Osteocyte (in vitro differentiated cells): Measurements from ENCODE around the gene ZC3H8. TPM values are rescaled to one million over a fixed set of nuclear protein-coding genes. Genes with fewer than 3 reads are reported as not detected.

Experiments used
- DNase-seq: peaks from one replicate; pipeline ENCODE4 v3.0.0; 2021; ENCODE audit warnings: mixed read lengths; ENCODE audit not compliant: unreplicated experiment; ENCODE audit errors: extremely low spot score
- H3K27ac Mint-ChIP-seq: one replicate; pipeline ENCODE4 v1.8.0; 2021; ENCODE audit warnings: mild to moderate bottlenecking, mixed read lengths; ENCODE audit not compliant: unreplicated experiment
- H3K27me3 Mint-ChIP-seq: one replicate; pipeline ENCODE4 v1.8.0; 2021; ENCODE audit warnings: mixed read lengths; ENCODE audit not compliant: unreplicated experiment
- H3K36me3 Mint-ChIP-seq: one replicate; pipeline ENCODE4 v1.8.0; 2021; ENCODE audit warnings: mixed read lengths; ENCODE audit not compliant: unreplicated experiment
- H3K4me1 Mint-ChIP-seq: one replicate; pipeline ENCODE4 v1.8.0; 2021; ENCODE audit warnings: mixed read lengths; ENCODE audit not compliant: unreplicated experiment
- H3K4me3 Mint-ChIP-seq: one replicate; pipeline ENCODE4 v1.8.0; 2021; ENCODE audit warnings: mild to moderate bottlenecking, moderate library complexity, mixed read lengths; ENCODE audit not compliant: unreplicated experiment
- H3K9me3 Mint-ChIP-seq: one replicate; pipeline ENCODE4 v1.8.0; 2021; ENCODE audit warnings: mixed read lengths; ENCODE audit not compliant: unreplicated experiment
- CTCF ChIP-seq: fragments of 200-600 bp; sonication (generic); IDR thresholded peaks from 2 replicates; pipeline ENCODE4 v1.5.0; 2021; ENCODE audit warnings: antibody characterized with exemption, mild to moderate bottlenecking, moderate library complexity
- long read RNA-seq: library from polyadenylated mRNA; unstranded; transcript quantifications from one replicate; pipeline ENCODE4 v2.0.0, GENCODE V29; 2021
- total RNA-seq: library from RNA; stranded (reverse); gene quantifications from 2 replicates; pipeline ENCODE4 v1.2.1, GENCODE V29; 2021

Gene ZC3H8
- 7.4 and 9.9 TPM in 2 replicates for total RNA-seq
- long read RNA-seq, partial matches to known transcripts = 3 of 5 reads
- long read RNA-seq, other reads (novel, unspliced or antisense) = 0 of 5 reads

DNA sequence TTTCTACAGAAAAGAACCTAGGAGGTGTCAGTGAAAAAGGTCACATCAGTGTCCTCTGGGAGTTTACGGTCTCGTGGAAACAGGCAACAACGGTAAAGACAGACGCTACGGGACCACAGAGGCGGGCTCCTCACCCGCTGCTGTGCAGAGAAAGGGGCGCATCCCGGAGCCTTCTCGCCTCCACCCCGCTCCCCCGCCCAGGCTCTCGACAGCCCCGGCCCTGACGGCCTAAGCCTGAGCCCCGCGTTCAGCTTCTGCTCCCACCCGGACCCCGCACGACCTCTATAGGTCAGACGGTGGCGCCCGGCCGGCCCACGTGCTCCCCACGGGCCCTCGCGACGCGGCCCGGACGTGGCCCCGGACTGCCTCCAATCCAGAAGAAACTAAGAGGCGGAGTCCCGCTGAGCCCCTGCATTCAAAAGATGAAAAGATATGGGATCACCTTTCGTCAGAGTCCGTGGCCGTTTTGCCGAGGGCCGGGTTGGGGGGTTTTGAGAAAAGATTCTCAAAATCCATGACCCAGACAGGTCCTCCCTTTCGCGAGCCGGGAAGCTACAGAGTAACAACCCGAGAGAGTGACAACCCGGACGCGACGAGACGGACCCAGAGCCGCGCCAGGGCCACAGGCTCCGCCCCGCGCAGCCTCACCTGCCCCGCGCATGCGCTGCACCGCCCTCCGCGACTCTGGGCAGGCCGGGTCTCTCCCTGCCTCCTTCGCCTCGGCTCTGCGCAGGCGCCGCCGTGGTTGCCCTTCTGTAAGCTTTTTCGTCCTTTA lies at the start of gene ZC3H8:
Gene ZC3H8 (minus strand): TSS at position 577 of the 775 bp plus-strand sequence. CDS start 61 bp downstream, at position 516.
- Mint-ChIP-seq H3K4me1 (peaks cover 11% of the 10 kb centered on the region), H3K4me3 (peak within 1 kb of the TSS; percentile 84), H3K27ac (peak within 1 kb of the TSS; percentile 76), H3K36me3 (peaks cover 1% of the 10 kb centered on the region), H3K9me3 (no peaks in the 10 kb centered on the region), H3K27me3 (no peaks in the 10 kb centered on the region)
- no peak for TF ChIP-seq CTCF
- peak; percentile 98 for DNase-seq

GRCh38 chr2:112304298-112304941 lies 49.6 kb upstream of the ZC3H8 start:
- Mint-ChIP-seq H3K27ac (no peak overlapping the region), H3K36me3 (peaks cover 39% of the 10 kb centered on the region), H3K27me3 (no peaks in the 10 kb centered on the region), H3K4me1 (peaks cover 9% of the 10 kb centered on the region), H3K4me3 (no peak overlapping the region), H3K9me3 (no peaks in the 10 kb centered on the region)
- no peak for DNase-seq
- TF ChIP-seq CTCF = no peak

- peaks cover 33% of the 10 kb centered on the region for H3K36me3 Mint-ChIP-seq
- peaks cover 9% of the 10 kb centered on the region for H3K4me1 Mint-ChIP-seq
- H3K27ac Mint-ChIP-seq = no peak overlapping the region
- DNase-seq = no peak
- H3K27me3 Mint-ChIP-seq = no peaks in the 10 kb centered on the region
- no peaks in the 10 kb centered on the region for H3K9me3 Mint-ChIP-seq
- H3K4me3 Mint-ChIP-seq = no peak overlapping the region
- TF ChIP-seq CTCF = no peak
Observed at GRCh38 chr2:112301973-112302372, 47.1 kb upstream of the ZC3H8 start.

GRCh38 chr2:112301171-112301584 lies 46.3 kb upstream of the ZC3H8 start:
- H3K27ac Mint-ChIP-seq = no peak overlapping the region
- H3K4me3 Mint-ChIP-seq = no peak overlapping the region

More at GRCh38 chr2:112301171-112301584, 46.3 kb upstream of the ZC3H8 start:
- TF ChIP-seq CTCF = no peak
- no peak for DNase-seq
- Mint-ChIP-seq H3K4me1 (peaks cover 9% of the 10 kb centered on the region), H3K9me3 (no peaks in the 10 kb centered on the region), H3K36me3 (peaks cover 30% of the 10 kb centered on the region), H3K27me3 (no peaks in the 10 kb centered on the region)
